HG03196 (cell line): ENCODE data around the gene FOXS1.

Source experiments
- ATAC-seq: cut with Tn5 transposase; IDR thresholded peaks from one replicate; pipeline ENCODE4 v1.9.1; 2021; ENCODE audit not compliant: unreplicated experiment

FOXS1 gene

GRCh38 chr20:31801508-31801907 is 43.9 kb downstream of the FOXS1 start:
- ATAC-seq = no peak

- no peak for ATAC-seq
These were observed 48.0 kb downstream of the FOXS1 start for GRCh38 chr20:31797364-31797763.
